ENCODE results near the gene TMIGD3.

The TMIGD3 gene

DNA sequence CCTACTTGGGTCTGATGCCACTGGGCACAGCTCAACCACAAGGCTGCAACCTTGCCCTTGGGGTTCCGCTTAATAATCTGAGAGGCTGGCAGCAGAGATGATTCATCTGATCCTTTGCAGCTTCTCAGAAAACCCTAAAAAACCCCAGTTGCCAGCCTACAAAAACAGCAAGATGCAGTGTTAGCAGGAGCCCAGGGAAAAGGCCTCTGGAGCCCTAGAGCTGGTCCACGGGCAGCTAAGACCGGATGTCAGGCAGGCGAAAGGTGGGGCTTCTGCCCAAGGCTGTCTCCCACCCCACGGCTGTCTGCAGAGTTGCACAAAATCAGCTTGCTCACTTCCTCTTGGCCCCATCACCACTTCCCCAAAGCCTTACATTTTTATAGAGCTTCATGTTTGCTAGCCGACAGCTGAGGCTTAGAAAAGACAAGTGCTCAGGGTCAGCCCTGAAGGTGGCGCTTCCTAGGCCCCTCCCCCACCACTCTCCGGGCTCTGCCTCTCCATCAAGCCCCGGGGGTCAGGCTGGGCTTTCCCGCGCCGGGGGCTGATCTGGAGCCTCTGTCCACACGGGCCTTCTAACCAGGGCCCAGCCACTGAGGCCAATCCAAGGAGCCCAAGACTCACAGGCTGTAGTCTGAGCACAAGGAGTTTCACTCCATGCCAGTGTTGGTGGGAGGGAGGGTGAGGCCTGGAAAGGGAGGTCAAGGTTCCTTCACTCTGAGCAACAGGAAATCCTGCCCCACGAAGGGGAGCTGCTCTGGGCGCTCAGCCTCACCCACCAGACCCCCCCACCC, 4.2 kb upstream of the TMIGD3 start:
- DNase-seq: peak in 4 of 5 experiments; percentile 13 to 95 (median 36)

DNA sequence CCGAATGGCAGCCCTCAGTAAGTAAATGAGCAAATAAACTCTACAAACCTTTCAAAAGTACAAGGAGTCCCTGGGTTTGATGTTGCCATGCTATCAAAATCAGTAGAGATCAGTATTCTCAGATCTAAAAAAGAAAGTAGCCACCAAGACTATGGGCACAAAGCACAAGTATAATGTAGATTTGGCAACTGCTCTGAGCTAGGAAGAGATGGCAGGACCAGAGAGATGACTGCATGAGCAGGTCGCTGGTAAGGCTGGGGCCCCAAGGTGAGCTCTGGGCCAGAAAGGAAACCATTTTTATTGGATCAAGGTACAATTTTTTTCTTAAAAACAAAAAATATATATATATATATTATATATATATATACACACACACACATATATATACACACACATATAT, 3.1 kb upstream of the TMIGD3 start:
- DNase-seq: peak in 1 of 5 experiments; percentile 57

DNA sequence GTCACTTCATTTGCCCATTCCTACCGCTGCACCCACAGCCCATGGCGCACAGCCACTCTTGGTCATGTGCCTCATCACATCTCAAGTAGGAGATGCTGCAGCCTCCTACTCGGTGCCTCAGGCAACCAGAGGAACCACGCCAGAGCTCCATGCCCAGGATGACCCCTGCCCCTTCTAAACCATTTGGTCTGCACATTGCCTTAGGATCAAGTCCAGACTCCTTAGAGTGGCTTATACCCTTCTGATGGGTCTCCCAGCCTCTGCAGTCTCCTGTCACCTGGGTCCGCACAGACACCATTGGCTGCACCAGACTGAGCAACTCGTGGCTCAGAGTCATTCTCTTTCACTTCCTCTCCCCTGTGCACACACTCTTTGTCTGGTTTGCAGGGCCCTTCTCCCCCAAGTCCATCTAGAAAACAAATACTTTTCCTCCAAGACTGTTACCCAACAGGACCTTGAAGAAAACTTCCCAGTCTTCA, 2.2 kb upstream of the TMIGD3 start:
- DNase-seq: peak in 1 of 5 experiments; percentile 63

DNA sequence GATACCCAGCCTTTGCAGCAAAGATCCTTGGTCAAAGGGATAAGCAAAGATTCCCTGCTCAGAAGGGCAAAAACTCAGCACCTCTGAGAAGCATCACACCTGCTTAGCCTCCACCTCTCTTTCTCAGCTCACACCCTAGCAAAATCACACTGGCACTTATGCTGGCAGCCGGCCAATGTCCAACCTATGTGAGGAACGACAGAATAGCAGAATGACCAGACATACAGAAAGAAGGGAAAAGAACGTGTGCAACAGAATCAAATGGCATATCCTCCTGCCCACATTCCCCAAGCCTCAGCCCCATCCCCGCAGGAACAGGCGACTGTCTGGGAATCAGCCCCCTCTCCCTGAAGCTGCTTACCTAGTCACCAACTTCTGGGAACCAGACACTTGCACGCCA, 664 bp upstream of the TMIGD3 start:
- DNase-seq: no peak

DNA sequence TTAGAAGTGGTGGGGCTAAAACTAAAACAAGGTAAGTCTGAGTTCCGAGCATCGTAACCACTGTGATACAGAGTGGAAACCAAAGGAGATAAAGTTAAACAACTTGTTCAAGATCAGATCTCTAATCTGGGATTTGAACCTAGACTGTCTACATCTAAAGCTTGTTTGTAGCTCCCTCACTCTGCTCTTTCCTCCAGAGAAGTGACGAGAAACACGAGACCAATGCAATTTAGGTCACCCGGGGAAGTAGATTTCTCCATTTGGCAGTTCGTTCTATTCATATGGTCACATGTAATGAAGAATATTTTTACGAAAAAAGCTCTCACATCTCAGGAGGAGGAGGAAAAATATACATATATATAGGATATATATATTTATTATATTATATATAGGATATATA, 1.8 kb downstream of the TMIGD3 start:
- DNase-seq: no peak

DNA sequence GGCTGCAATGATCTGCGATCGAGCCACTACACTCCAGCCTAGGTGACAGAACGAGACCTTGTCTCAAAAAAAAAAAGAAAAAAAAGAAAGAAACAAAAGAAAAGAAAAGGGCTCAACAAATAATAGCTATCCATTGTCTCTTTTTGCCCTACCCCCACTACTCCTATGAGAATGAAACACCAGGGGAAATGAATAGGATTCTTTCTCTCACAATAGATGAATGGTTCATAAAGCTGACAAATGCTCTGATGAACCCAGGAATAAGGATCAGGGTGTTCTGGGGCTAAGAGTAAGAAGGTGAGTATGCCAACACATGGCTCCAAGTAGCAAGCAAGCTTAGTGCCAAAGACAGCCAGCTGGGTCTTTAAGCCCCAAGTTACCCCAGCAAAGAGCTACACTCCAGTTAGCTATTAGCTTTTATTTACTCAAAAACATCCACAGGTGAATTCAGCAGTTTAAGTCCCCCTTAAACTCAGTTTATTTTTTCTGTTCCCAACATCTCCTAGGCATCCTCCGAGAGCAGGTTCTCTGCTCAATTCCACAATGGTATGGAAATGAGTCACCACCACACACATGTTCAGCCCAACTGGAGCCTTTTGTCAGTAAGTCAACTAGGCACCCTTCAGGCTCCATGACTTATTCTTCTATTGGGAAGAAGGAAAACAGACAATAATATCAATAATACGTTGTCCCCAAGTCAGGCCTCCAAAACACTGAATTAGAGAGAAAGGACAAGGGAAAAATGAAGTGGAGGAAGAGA, 4.2 kb downstream of the TMIGD3 start:
- DNase-seq: no peak

DNA sequence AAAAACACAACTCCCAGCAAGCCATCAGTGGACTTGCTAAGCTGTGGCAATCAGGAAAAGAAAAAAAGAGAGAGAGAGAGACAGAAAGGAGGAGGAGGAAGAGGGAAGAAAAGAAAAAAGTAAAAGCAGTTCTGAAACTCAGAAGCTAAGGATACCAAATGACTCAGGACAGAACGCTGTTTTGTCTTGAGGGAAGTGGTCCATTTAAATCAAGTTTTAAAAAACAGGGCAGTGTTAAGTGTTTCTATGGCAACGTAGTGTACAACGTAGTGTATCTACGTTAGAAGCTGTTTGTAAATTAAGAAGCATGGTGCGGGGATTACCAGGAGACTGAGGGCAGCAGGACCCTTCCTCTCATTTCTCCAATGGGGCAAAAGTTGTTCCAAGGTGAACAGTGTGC, 5.8 kb downstream of the TMIGD3 start:
- DNase-seq: peak in 1 of 5 experiments; percentile 30

DNA sequence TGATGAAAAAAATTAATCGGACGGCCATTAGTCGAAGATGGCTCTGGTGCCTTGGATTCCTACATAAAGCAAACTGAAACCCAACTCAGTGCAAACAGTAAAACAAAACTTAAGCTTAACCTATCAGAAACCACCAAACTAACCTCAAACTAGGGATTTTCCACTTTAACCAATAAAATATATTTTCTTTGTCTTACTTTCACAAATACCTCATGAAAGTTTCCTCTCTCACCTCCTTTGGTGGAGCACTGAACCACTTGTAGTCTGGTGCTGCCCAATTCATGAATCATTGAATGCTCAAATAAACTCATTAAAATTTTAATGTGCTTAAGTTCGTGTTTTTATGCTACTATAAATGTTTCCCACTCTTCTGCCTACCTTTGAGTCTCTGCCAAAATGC, 7.0 kb downstream of the TMIGD3 start:
- peak in 1 of 5 experiments; percentile 70 for DNase-seq

DNA sequence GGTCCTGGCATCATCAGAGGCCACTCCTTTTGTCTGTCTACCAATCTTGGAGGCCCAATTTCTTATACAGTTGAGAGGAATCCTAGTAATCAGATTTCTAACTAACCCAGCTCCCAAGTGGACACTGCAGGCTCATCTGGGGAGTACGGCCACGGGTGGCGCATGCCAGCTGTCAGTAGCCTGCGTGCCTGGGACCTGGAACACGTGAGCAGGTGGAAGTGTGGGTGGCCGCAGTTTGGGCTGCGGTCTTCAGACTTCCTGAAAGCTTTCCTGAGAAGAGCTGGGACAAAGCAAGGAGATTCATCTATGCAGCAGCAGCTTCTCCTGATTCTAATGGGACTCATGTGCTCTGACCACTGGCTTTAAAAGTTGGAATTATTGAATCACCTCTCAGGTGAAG, 12.4 kb downstream of the TMIGD3 start:
- DNase-seq: no peak

DNA sequence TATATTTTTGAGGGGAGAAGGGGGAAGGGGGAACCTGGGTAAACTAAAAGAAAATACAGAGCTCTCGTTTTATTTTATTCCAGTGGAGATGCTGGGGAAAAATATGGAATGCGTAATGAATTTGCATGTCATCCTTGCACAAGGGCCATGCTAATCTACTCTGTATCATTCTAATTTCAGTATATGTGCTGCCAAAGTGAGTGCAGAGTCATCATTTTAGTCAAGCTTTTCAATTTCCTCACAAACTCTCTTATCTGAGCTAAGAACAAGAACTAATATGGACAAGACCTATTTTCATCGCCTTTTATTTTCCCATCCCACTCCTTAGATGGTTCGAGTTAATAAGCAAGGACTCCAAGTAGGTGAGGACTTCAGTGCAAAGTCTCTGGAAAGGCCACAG, 13.2 kb downstream of the TMIGD3 start:
- DNase-seq: no peak

DNA sequence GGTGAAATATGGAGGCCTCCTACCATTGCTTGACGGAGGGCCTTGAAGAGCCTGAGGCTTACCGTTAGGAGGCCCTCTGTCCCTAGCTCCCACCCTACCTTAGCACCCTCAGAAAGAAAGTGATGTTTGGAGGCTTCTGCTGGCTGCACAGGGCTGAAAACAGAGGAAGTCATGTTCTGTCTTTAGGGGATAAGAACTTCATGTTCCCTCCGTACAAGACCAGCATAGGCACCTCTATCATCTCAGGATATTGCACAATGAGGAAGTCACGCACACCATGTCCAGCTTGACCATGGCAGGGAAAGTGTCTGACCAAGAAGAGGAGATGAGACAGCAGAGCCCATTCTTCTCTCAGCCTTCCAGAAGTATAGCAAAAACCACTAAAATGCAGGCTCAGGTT, 13.8 kb downstream of the TMIGD3 start:
- no peak for DNase-seq

DNA sequence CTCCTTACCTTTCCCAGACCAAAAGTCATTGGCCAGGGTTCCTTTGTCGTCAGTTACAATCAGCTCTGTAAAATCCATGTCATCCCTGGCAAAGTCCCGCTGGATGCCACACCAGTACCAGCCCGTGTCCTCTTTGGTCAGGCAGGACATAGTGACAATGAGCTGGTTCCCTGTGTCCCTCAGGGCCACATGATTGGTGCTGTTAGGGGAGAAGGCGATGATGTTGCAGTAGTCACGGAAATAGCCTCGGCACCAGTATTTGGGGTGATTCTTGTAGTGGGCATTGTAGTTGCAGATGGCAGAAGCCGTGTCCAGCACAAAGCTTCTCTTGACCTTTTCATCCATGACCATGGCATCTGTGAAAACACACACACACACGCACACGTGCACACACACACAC, 14.8 kb downstream of the TMIGD3 start:
- DNase-seq: no peak

DNA sequence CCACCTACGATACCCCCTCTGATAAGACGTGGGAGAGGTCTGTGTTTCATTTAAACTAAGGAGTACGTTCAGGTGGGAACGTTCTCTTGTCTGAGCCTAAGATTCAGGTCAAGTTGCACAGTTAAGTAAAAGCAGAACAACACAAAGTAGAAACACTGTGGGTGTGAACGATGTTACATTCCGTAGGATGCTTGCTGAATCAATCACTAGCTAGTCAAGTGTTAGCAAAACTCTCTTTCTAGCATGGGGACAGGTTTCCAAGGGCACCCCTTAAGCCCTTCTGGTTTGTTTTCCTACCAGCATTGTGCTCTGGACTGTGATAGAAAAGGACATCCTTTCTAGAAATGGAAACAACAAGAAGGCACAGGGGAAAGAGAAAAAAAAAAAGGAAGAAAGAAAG, 16.3 kb downstream of the TMIGD3 start:
- DNase-seq: no peak

DNA sequence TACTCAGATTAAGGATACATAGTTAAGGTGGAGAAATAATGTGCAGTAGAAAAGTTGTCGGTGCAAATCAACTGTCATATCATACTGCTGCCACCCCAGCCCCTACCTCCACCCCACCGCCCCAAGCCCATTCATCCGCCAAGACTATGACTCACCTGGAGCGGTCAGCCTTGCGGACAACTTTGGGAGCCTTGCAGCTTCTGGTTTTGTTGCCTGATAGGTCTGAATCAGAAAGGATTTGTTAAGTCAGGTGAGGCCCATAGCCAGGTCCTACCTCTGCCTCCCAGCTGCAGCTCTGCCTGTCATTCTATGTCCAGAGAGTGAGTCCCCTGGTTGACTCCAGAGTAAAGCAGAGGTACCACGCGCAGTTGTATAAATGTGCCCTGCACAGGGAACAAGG, 17.0 kb downstream of the TMIGD3 start:
- DNase-seq: no peak

DNA sequence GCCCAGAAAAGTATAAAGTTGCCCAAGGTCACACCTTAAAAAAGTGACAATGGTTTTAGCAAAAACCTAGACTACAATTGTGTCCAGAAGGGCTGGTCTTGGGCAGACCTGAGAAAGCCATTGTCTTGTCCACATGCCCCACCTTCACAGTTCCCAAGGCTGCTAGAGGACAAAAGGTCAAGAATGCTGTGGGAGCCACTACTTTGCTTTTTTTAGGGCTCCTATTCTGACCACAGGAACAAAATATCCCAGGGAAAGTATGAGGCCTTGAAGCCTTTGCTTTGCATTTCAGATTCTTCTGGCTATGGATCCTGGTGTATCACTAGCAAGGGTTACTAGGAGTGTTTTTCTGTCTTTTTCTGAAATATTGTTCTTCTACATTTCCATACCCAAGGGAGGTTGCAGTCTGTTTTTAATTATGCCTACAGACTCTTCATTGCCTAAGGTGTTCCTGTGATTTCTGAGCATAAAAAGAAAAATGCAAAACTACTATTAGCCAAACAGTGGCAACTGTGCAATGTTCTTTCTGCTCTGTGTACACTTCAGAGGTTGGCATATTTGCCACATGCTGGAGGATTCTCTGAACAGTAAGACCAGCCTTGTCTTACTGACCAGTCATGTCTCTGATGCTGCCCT, 18.9 kb downstream of the TMIGD3 start:
- no peak for DNase-seq

DNA sequence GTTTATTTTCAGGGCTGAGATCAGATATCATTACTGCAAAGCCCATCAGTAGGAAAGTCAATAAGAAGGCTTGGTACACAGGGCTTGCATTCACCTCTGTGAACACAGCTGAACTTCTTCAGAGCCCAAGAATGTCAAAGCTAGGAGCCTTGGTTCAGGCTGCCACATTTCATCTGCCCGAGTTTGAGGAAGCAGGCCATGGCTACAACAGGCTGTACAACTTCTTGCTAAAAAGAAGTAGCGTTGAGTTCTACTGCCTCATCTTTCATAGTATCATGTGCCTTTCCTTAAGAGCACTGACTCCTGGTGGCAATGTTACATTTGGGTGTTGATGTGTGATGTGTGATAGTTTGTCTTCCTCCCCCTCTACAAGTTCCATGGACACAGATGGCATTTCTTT, 19.6 kb downstream of the TMIGD3 start:
- no peak for DNase-seq

DNA sequence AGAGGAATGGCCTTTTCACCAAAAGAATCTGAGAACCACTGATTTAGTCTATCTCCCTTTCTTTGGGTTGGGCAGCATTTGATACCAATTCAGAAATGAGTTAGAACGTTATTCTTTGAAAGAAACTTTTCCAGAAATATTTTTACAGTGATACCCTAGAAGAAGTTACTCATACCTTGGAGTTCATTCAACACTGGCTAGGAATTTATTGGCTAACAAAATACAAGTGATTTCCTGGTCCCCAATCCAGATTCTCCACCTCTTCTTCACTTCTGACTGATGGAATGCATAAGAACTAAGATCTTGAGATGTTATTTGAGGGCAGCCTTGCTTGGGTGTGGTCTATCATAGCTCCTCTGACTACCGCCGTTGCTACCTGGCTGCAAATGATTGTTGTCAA, 20.3 kb downstream of the TMIGD3 start:
- no peak for DNase-seq

DNA sequence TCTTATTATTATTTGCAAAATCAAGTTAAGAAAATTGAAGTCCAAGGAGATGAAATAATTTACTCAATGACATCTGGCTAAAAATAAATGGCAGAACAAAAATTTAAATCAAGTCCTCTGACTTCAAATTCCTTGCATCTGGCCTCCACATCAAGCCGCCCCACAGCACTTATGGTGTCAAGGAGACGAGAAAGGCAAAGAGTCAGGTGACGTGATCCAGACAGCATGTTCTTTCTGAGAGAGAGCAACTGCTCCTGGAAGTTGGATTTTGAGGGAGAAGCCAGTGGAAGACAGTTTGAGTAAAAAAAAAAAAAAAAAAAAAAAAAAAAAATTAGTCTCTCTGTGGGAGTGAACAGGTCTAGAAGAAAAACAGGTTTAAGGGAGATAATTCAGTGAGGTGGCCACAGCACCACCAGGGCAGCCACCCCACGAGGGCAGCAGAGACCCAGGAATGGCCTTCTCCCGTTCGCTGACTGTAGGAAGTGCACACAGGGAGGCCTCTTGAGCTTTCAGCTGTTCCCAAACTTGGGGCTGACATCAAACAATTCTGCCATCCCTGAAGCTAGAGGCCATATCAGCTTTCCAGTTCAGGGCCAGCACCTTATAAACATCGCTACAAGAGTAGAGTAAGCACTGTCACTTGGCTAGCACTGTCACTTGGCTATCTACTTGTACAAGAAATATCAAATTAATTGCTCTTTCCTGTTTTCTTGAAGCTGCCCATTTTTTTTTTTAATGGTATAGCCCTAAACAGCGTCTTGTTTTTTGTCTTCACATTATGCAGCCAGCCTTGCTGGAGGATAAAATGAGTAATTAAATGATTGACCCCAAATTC, 21.8 kb downstream of the TMIGD3 start:
- peak in 4 of 5 experiments; percentile 24 to 75 (median 40) for DNase-seq

DNA sequence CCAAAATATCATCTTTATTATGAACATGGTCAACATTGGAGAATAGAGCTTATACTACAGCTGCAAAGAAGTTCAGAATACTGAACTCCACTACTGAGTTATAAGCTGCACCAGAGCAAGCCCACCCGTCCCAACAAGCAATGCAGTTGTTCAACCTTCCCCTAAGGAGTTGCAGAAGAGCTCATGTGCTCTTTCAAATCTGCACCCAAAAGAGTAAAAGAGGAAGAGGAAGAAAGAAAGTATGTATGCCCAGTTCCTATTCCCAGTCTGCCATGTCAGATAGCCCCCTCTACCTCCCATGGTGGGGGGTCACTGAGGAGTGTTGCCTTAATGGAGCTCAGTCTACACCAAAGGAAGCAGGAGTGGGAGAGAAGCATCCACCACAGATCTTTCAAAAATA, 22.8 kb downstream of the TMIGD3 start:
- no peak for DNase-seq

DNA sequence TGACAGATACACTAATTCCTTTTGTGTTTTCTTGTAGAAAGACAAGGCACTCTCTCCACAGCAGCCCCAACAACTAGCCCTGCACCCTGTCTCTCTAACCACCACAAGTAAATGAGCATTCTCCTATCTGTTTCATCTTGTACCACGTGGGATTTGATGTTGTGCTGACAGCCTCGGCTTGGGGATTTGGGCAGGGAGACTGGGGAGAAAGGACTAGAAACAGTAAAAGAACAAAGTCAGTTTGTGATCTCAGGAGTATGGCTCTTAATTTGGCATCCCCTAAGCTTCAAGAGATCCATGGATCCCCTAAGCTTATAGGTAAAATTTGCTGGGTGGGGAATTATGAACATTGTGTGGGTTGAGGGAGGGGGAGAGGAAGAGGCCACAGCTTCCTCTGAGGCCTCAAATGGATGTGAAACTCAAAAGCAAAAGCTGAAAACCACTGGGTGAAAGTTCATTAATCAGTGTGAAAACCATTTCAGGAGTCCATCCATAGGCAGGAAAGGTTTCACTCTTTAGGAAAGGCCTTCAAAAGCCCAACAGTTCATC, 26.6 kb downstream of the TMIGD3 start:
- peak in 3 of 5 experiments; percentile 29 to 94 (median 48) for DNase-seq

DNA sequence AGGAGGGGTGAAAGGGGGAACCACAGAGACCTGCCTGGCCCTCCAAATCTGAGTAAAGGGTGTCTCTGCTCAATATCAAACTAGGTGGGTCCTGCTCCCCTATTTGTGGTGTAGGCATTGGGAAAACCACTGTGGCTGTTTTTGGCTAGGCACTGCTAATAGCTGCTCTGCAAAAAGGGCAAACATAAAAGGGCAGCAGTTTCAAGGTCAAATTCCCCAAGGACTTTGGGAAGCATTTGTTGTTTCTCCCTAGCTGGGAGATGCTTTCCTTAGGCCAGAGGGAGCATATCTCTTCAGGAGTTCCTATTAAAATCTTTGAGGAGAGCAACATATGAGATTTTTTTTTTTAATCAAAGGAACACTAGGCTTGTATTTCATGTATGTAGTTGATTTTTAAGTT, 27.2 kb downstream of the TMIGD3 start:
- DNase-seq: no peak

DNA sequence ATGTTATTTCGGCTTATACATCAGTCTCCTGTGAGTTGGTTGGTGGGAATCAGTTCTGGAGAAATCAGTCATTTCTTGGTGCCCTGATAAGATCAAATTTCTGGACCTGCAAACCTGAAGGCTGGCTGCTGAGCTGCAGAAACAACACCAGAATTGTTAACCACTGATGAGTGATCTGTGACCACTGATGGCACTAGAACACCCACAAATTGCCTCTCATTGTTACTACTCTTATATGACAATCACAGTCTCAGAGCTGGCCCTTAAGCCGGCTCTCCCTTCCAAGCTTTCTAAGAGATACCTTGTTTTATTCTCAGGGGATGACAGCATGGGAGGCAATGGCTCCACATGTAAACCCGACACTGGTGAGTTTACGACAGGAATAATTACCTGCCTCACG, 27.7 kb downstream of the TMIGD3 start:
- peak in 2 of 5 experiments; percentile 13 to 98 for DNase-seq

Measured in T-helper 2 cell (primary cell).